GM12801 (cell line): ENCODE measurements around the gene ABCG5.

Experiments
- CTCF ChIP-seq: IDR thresholded peaks from one replicate; pipeline ENCODE4 v1.5.1; 2011; ENCODE audit warnings: control low read depth; ENCODE audit not compliant: insufficient read length; ENCODE audit errors: extremely low read depth

The ABCG5 gene

GRCh38 chr2:43852196-43852730 lies 13.6 kb upstream of the ABCG5 start:
- no peak for TF ChIP-seq CTCF

GRCh38 chr2:43851011-43851980 lies 12.7 kb upstream of the ABCG5 start:
- TF ChIP-seq CTCF = no peak

- TF ChIP-seq CTCF = no peak
Observed at GRCh38 chr2:43848214-43848613, 9.6 kb upstream of the ABCG5 start.

- no peak for TF ChIP-seq CTCF
Observed at GRCh38 chr2:43846140-43846793, 7.6 kb upstream of the ABCG5 start.

- TF ChIP-seq CTCF = no peak
Observed at GRCh38 chr2:43845181-43845580, 6.5 kb upstream of the ABCG5 start.

GRCh38 chr2:43842866-43843226 lies 4.2 kb upstream of the ABCG5 start:
- TF ChIP-seq CTCF = no peak
